GM12878 (cell line): ENCODE measurements around the gene TTC39B.
"Not testable (repeated sequence)": the region's sequence is repeated elsewhere in the genome, so short reads cannot be mapped to it uniquely, and the experiment has no call there.

ENCODE experiments used
- BCLAF1 ChIP-seq: fragments of 450-650 bp; IDR thresholded peaks from 2 replicates; pipeline ENCODE4 v1.6.1; 2017; ENCODE audit warnings: antibody characterized with exemption, mild to moderate bottlenecking, moderate library complexity
- CEBPB ChIP-seq, 2 experiments: fragments of 150-350 bp in 1 of 2; IDR thresholded peaks; 2 replicates each; pipeline ENCODE4 v1.6.1; 2012 to 2014; ENCODE audit warnings: low read depth in 2 of 2, low read length in 2 of 2, borderline replicate concordance in 1 of 2, inconsistent platforms in 1 of 2
- CTCF ChIP-seq, 3 experiments: IDR thresholded peaks in 2 of 3; conservative IDR thresholded peaks in 1 of 3; 2 replicates each; pipeline ENCODE4 v1.5.1; 2011; ENCODE audit warnings: low read depth in 3 of 3, low read length in 3 of 3, mild to moderate bottlenecking in 3 of 3, control low read depth in 2 of 3, moderate library complexity in 2 of 3, inconsistent platforms in 1 of 3, mixed read lengths in 1 of 3; ENCODE audit not compliant: control insufficient read depth in 2 of 3, insufficient read depth in 1 of 3; ENCODE audit errors: extremely low read depth in 1 of 3
- HDAC2 ChIP-seq: fragments of 200-600 bp; sonication (generic); IDR thresholded peaks from 2 replicates; pipeline ENCODE4 v1.6.1; 2017
- LARP7 ChIP-seq: fragments of 450-650 bp; IDR thresholded peaks from 2 replicates; pipeline ENCODE4 v1.6.1; 2017; ENCODE audit warnings: mild to moderate bottlenecking
- MEF2A ChIP-seq: IDR thresholded peaks from 2 replicates; pipeline ENCODE4 v1.6.1; 2011; ENCODE audit warnings: low read depth, mild to moderate bottlenecking, low read length, moderate library complexity; ENCODE audit not compliant: insufficient read depth
- NFIC ChIP-seq: IDR thresholded peaks from 2 replicates; pipeline ENCODE4 v1.6.1; 2012; ENCODE audit warnings: low read depth, mild to moderate bottlenecking, inconsistent platforms, low read length, moderate library complexity
- NRF1 ChIP-seq: conservative IDR thresholded peaks from 2 replicates; pipeline ENCODE4 v1.6.1; 2011; ENCODE audit warnings: mild to moderate bottlenecking, low read depth, low read length, improper control_type of control experiment
- PKNOX1 ChIP-seq: fragments of 450-650 bp; IDR thresholded peaks from 2 replicates; pipeline ENCODE4 v1.6.1; 2016; ENCODE audit warnings: mild to moderate bottlenecking
- POLR2A ChIP-seq: IDR thresholded peaks from 2 replicates; pipeline ENCODE4 v1.6.1; 2011; ENCODE audit warnings: low read depth, mild to moderate bottlenecking, low read length
- RELA ChIP-seq: fragments of 450-650 bp; IDR thresholded peaks from 2 replicates; pipeline ENCODE4 v1.8.0; 2014; ENCODE audit warnings: borderline replicate concordance; ENCODE audit not compliant: partially characterized antibody
- TCF7 ChIP-seq: IDR thresholded peaks from 2 replicates; pipeline ENCODE4 v1.6.1; 2014; ENCODE audit warnings: antibody characterized with exemption, borderline replicate concordance
- YY1 ChIP-seq: IDR thresholded peaks from 2 replicates; pipeline ENCODE4 v1.6.1; 2011; ENCODE audit warnings: low read depth, mild to moderate bottlenecking, low read length
- ZNF274 ChIP-seq: IDR thresholded peaks from one replicate; pipeline ENCODE4 v1.8.0; 2011; ENCODE audit not compliant: insufficient read length, insufficient read depth

- not testable (repeated sequence) for TF ChIP-seq YY1; NFIC; LARP7; RELA; MEF2A; BCLAF1; CTCF (IDR thresholded peaks at IDR 0.05 in 2 of 3, conservative IDR thresholded peaks at IDR 0.05 in 1 of 3; ENCODE audit: control insufficient read depth in 2 of 3, extremely low read depth in 1 of 3, insufficient read depth in 1 of 3, low read depth in 3 of 3, low read length in 3 of 3); HDAC2; PKNOX1; ZNF274; POLR2A; TCF7; CEBPB (IDR thresholded peaks at IDR 0.05; ENCODE audit: borderline replicate concordance in 1 of 2, low read depth in 2 of 2, low read length in 2 of 2); NRF1
These were observed 73.0 kb downstream of the TTC39B start for GRCh38 chr9:15233941-15234490.
